H9 (cell line): ENCODE results near the gene SLC46A3. TPM values are rescaled to one million over a fixed set of nuclear protein-coding genes. Genes with fewer than 3 reads are reported as not detected.

Experiments
- DNase-seq: peaks from one replicate; pipeline ENCODE4 v3.0.0-alpha.2; 2017
- H2AFZ ChIP-seq: one replicate; pipeline ENCODE4 v1.6.1; 2013; ENCODE audit warnings: mild to moderate bottlenecking, low read length, control low read depth, moderate library complexity
- H2AK5ac ChIP-seq: 2 replicates; pipeline ENCODE4 v1.6.1; 2013; ENCODE audit warnings: low read length, control low read depth, mixed read lengths; ENCODE audit not compliant: insufficient read length
- H2BK120ac ChIP-seq: one replicate; pipeline ENCODE4 v1.6.1; 2013; ENCODE audit warnings: low read depth, mild to moderate bottlenecking, low read length, control low read depth, inconsistent platforms; ENCODE audit not compliant: poor library complexity, severe bottlenecking
- H2BK12ac ChIP-seq: 2 replicates; pipeline ENCODE4 v1.6.1; 2013; ENCODE audit warnings: low read length, control low read depth, mixed read lengths, low read depth; ENCODE audit not compliant: insufficient read length
- H2BK15ac ChIP-seq: 2 replicates; pipeline ENCODE4 v1.6.1; 2013; ENCODE audit warnings: low read depth, low read length, control low read depth
- H2BK20ac ChIP-seq: one replicate; pipeline ENCODE4 v1.6.1; 2013; ENCODE audit warnings: low read depth, mild to moderate bottlenecking, low read length, control low read depth, inconsistent platforms; ENCODE audit not compliant: poor library complexity, severe bottlenecking
- H2BK5ac ChIP-seq: 2 replicates; pipeline ENCODE4 v1.6.1; 2013; ENCODE audit warnings: low read length, control low read depth, mixed read lengths; ENCODE audit not compliant: insufficient read length
- H3K14ac ChIP-seq: 2 replicates; pipeline ENCODE4 v1.6.1; 2013; ENCODE audit warnings: low read length, control low read depth; ENCODE audit not compliant: insufficient read depth
- H3K18ac ChIP-seq: 2 replicates; pipeline ENCODE4 v1.6.1; 2013; ENCODE audit warnings: low read depth, mild to moderate bottlenecking, mixed read lengths, low read length, control low read depth; ENCODE audit not compliant: insufficient read length
- H3K23ac ChIP-seq: 2 replicates; pipeline ENCODE4 v1.6.1; 2013; ENCODE audit warnings: low read length, control low read depth, mixed read lengths, low read depth; ENCODE audit not compliant: insufficient read length
- H3K23me2 ChIP-seq: 2 replicates; pipeline ENCODE4 v1.6.1; 2013; ENCODE audit warnings: low read depth, mild to moderate bottlenecking, mixed read lengths, low read length, control low read depth; ENCODE audit not compliant: insufficient read length, poor library complexity, severe bottlenecking
- H3K27ac ChIP-seq: 2 replicates; pipeline ENCODE4 v1.5.1; 2013; ENCODE audit warnings: low read length, control low read depth, mixed read lengths, low read depth; ENCODE audit not compliant: insufficient read length
- H3K27me3 ChIP-seq: 2 replicates; pipeline ENCODE4 v1.6.1; 2013; ENCODE audit warnings: low read length, control low read depth, inconsistent platforms; ENCODE audit not compliant: insufficient read depth
- H3K4ac ChIP-seq: 2 replicates; pipeline ENCODE4 v1.6.1; 2013; ENCODE audit warnings: low read depth, mild to moderate bottlenecking, control low read depth, inconsistent platforms, low read length, moderate library complexity
- H3K4me1 ChIP-seq: 2 replicates; pipeline ENCODE4 v1.6.1; 2013; ENCODE audit warnings: low read length, control low read depth, inconsistent platforms; ENCODE audit not compliant: insufficient read depth
- H3K4me2 ChIP-seq: 2 replicates; pipeline ENCODE4 v1.6.1; 2013; ENCODE audit warnings: low read length, control low read depth, mixed read lengths; ENCODE audit not compliant: insufficient read length, insufficient read depth
- H3K56ac ChIP-seq: 2 replicates; pipeline ENCODE4 v1.6.1; 2013; ENCODE audit warnings: low read depth, mild to moderate bottlenecking, mixed read lengths, low read length, control low read depth; ENCODE audit not compliant: insufficient read length
- H3K79me1 ChIP-seq: 2 replicates; pipeline ENCODE4 v1.6.1; 2013; ENCODE audit warnings: low read depth, mild to moderate bottlenecking, moderate library complexity, low read length, control low read depth, inconsistent platforms; ENCODE audit not compliant: insufficient read depth, poor library complexity, severe bottlenecking
- H3K79me2 ChIP-seq: 2 replicates; pipeline ENCODE4 v1.6.1; 2013; ENCODE audit warnings: low read length, control low read depth, inconsistent platforms; ENCODE audit not compliant: insufficient read depth
- H3K9ac ChIP-seq: 2 replicates; pipeline ENCODE4 v1.6.1; 2013; ENCODE audit warnings: low read length, control low read depth, mixed read lengths; ENCODE audit not compliant: insufficient read length; ENCODE audit errors: extremely low read depth
- H3K9me3 ChIP-seq: one replicate; pipeline ENCODE4 v1.6.1; 2013; ENCODE audit warnings: low read depth, low read length, inconsistent platforms; ENCODE audit not compliant: control insufficient read depth
- H3T11ph ChIP-seq: one replicate; pipeline ENCODE4 v1.6.1; 2013; ENCODE audit warnings: mild to moderate bottlenecking, low read length, control low read depth, inconsistent platforms
- H4K20me1 ChIP-seq: one replicate; pipeline ENCODE4 v1.6.1; 2013; ENCODE audit not compliant: control insufficient read depth, insufficient read length, insufficient read depth
- H4K5ac ChIP-seq: 2 replicates; pipeline ENCODE4 v1.6.1; 2013; ENCODE audit warnings: low read depth, mild to moderate bottlenecking, mixed read lengths, low read length, control low read depth; ENCODE audit not compliant: insufficient read length
- H4K8ac ChIP-seq: replicated peaks from 2 replicates; pipeline ENCODE4 v1.6.1; 2013; ENCODE audit warnings: low read length, control low read depth, mixed read lengths, low read depth; ENCODE audit not compliant: insufficient read length
- H4K91ac ChIP-seq: 2 replicates; pipeline ENCODE4 v1.6.1; 2013; ENCODE audit warnings: low read depth, mild to moderate bottlenecking, moderate library complexity, mixed read lengths, low read length, control low read depth; ENCODE audit not compliant: insufficient read length
- H3K27ac Mint-ChIP-seq, 3 experiments: 2 replicates in 2 of 3; 3 replicates in 1 of 3; pipeline ENCODE4 v1.8.0; 2020 to 2021; ENCODE audit warnings: mixed read lengths in 3 of 3, mild to moderate bottlenecking in 1 of 3, moderate library complexity in 1 of 3
- H3K27me3 Mint-ChIP-seq: 2 replicates; pipeline ENCODE4 v1.8.0; 2021; ENCODE audit warnings: low read depth, mild to moderate bottlenecking, moderate library complexity, mixed read lengths
- H3K36me3 Mint-ChIP-seq, 3 experiments: 2 replicates in 2 of 3; 3 replicates in 1 of 3; pipeline ENCODE4 v1.8.0; 2020 to 2021; ENCODE audit warnings: low read depth in 3 of 3, mixed read lengths in 3 of 3; ENCODE audit not compliant: insufficient read depth in 1 of 3
- H3K4me1 Mint-ChIP-seq, 2 experiments: 2 replicates each; pipeline ENCODE4 v1.8.0; 2020; ENCODE audit warnings: mixed read lengths in 2 of 2
- H3K4me3 Mint-ChIP-seq, 2 experiments: 2 replicates in 1 of 2; 3 replicates in 1 of 2; pipeline ENCODE4 v1.8.0; 2020 to 2021; ENCODE audit warnings: mild to moderate bottlenecking in 2 of 2, mixed read lengths in 2 of 2, moderate library complexity in 1 of 2
- H3K9me3 Mint-ChIP-seq, 2 experiments: 2 replicates in 1 of 2; 3 replicates in 1 of 2; pipeline ENCODE4 v1.8.0; 2020; ENCODE audit warnings: mild to moderate bottlenecking in 2 of 2, mixed read lengths in 2 of 2, moderate library complexity in 1 of 2
- WGBS: extraction: QIAGEN DNeasy Blood & Tissue Kit; methylation state at CpG from one replicate; pipeline ENCODE4 v1.1.7; 2013; ENCODE audit warnings: missing lambda C conversion rate, low lambda C conversion rate, mixed read lengths; ENCODE audit not compliant: insufficient read length; ENCODE audit errors: extremely low coverage; 5-methylcytosine and 5-hydroxymethylcytosine counted together
- total RNA-seq: library from RNA; stranded (reverse); gene quantifications from 2 replicates; pipeline ENCODE4 v1.2.1, GENCODE V29; 2021
- TF ChIP-seq, protein P1 (sequence below): fragments of 200-600 bp; sonication (generic); conservative IDR thresholded peaks from 3 replicates; pipeline ENCODE4 v1.8.0; 2021; ENCODE audit warnings: antibody characterized with exemption, mild to moderate bottlenecking

The SLC46A3 gene
- total RNA-seq, 1 experiment from 2014 or later, result 0.26 TPM

DNA sequence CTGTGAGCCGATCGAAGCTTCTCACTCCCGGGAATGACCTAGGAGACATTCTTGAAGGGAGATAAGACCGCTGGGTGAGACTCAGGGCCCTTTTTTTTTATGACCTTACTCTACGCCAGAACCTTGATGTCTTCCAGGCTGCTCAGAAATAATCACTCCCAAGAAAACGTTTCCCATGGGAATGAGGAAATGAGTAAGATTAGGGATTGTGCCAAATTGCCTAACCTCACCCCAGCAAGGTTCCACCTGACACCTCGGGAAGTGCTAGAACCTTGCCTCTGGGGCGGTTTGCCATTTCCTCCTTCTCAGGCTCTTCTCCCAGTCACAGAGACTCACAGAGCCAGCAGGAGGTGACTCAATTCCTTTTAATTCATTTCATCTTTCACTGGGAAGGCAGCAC, 2.3 kb downstream of the SLC46A3 start:
- no peak overlapping the region for H3T11ph ChIP-seq
- H2AFZ ChIP-seq, result no peak overlapping the region
- no peaks in the 10 kb centered on the region for H4K20me1 ChIP-seq
- no peak for DNase-seq
- no peak overlapping the region for H3K4ac ChIP-seq
- TF ChIP-seq, protein P1, sequence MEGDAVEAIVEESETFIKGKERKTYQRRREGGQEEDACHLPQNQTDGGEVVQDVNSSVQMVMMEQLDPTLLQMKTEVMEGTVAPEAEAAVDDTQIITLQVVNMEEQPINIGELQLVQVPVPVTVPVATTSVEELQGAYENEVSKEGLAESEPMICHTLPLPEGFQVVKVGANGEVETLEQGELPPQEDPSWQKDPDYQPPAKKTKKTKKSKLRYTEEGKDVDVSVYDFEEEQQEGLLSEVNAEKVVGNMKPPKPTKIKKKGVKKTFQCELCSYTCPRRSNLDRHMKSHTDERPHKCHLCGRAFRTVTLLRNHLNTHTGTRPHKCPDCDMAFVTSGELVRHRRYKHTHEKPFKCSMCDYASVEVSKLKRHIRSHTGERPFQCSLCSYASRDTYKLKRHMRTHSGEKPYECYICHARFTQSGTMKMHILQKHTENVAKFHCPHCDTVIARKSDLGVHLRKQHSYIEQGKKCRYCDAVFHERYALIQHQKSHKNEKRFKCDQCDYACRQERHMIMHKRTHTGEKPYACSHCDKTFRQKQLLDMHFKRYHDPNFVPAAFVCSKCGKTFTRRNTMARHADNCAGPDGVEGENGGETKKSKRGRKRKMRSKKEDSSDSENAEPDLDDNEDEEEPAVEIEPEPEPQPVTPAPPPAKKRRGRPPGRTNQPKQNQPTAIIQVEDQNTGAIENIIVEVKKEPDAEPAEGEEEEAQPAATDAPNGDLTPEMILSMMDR, result no peak
- WGBS, result no CpG with 5 or more reads among the region's 8 CpGs
- no peaks in the 10 kb centered on the region for H3K9me3 ChIP-seq
- H3K4me1 Mint-ChIP-seq, result peaks cover 12 to 14% of the 10 kb centered on the region in 2 experiments
- H3K36me3 Mint-ChIP-seq, result no peaks in the 10 kb centered on the region; a peak in 1 of 7 replicates
- no peak overlapping the region for H2BK5ac ChIP-seq
- H3K4me2 ChIP-seq, result no peak overlapping the region
- no peaks in the 10 kb centered on the region; the same call in 1 of the 2 replicates for H3K27me3 ChIP-seq
- no peak overlapping the region for H3K56ac ChIP-seq
- H2BK120ac ChIP-seq, result no peak overlapping the region
- H3K79me1 ChIP-seq, result no peaks in the 10 kb centered on the region
- H3K4me1 ChIP-seq, result no peaks in the 10 kb centered on the region
- H3K27ac Mint-ChIP-seq, result no peak overlapping the region
- H2BK15ac ChIP-seq, result no peak overlapping the region
- no peaks in the 10 kb centered on the region; a peak in 1 of 5 replicates for H3K9me3 Mint-ChIP-seq
- H4K91ac ChIP-seq, result no peak overlapping the region
- no peak overlapping the region for H2AK5ac ChIP-seq
- H3K23me2 ChIP-seq, result peaks cover 4% of the 10 kb centered on the region
- no peak overlapping the region for H4K5ac ChIP-seq
- H4K8ac ChIP-seq, result no peak overlapping the region
- peaks cover 34% of the 10 kb centered on the region for H3K27me3 Mint-ChIP-seq
- H2BK20ac ChIP-seq, result no peak overlapping the region
- no peak overlapping the region for H3K27ac ChIP-seq
- H3K4me3 Mint-ChIP-seq, result no peak overlapping the region
- no peak overlapping the region for H3K9ac ChIP-seq
- H2BK12ac ChIP-seq, result no peak overlapping the region
- H3K23ac ChIP-seq, result no peak overlapping the region
- no peaks in the 10 kb centered on the region for H3K79me2 ChIP-seq
- no peak overlapping the region for H3K14ac ChIP-seq
- H3K18ac ChIP-seq, result no peak overlapping the region
